PC-3 (cell line): ENCODE measurements around the gene EHMT2. TPM values are rescaled to one million over a fixed set of nuclear protein-coding genes. Genes with fewer than 3 reads are reported as not detected.
A peak's percentile ranks its signal among the peaks of the same experiment; 100 is the strongest.

Source experiments
- ATAC-seq: fragments of 200-7000 bp; cut with Tn5 transposase; 2 replicates; pipeline ENCODE4 v1.9.1; 2020; ENCODE audit warnings: mild to moderate bottlenecking, moderate library complexity
- Bru-seq: library from RNA; stranded (reverse); fragments of 400-500 nt; gene quantifications from one replicate; lab custom pipeline; 2021; lab: Mats Ljungman, UMichigan
- BruChase-seq, 2 experiments: library from RNA; stranded (reverse); fragments of 400-500 nt; gene quantifications; one replicate each; lab custom pipeline; 2021; lab: Mats Ljungman, UMichigan
- BruUV-seq: library from RNA; stranded (reverse); fragments of 400-500 nt; replicated peaks from 2 replicates; lab custom pipeline; 2021; lab: Mats Ljungman, UMichigan
- CTCF ChIA-PET: fragments of 300-600 bp; sonication (Branson Sonifier 250); formaldehyde crosslinking; loops from one replicate; lab custom pipeline; 2022; ENCODE audit warnings: antibody characterized with exemption; lab: Charles Lee
- POLR2A ChIA-PET: fragments of 300-600 bp; sonication (Branson Sonifier 250); formaldehyde crosslinking; loops from one replicate; lab custom pipeline; 2022; ENCODE audit warnings: antibody characterized with exemption; ENCODE audit not compliant: unreplicated experiment; lab: Charles Lee
- DNase-seq: peaks from one replicate; pipeline ENCODE4 v3.0.0-alpha.2; 2015
- H2AFZ ChIP-seq: fragments of 300-600 bp; sonication (generic); 2 replicates; pipeline ENCODE4 v1.6.0; 2016; ENCODE audit warnings: antibody characterized with exemption, low read length
- H3F3A ChIP-seq: fragments of 300-600 bp; sonication (generic); one replicate; pipeline ENCODE4 v1.6.0; 2017; ENCODE audit warnings: antibody characterized with exemption, low read length, control low read depth, mild to moderate bottlenecking; ENCODE audit not compliant: unreplicated experiment
- H3K27ac ChIP-seq: fragments of 300-600 bp; sonication (generic); 2 replicates; pipeline ENCODE4 v1.5.1; 2016; ENCODE audit warnings: mild to moderate bottlenecking, low read length
- H3K27me3 ChIP-seq: fragments of 300-600 bp; sonication (generic); 2 replicates; pipeline ENCODE4 v1.6.1; 2016; ENCODE audit warnings: low read length, mixed read lengths
- H3K36me3 ChIP-seq: fragments of 300-600 bp; sonication (generic); 2 replicates; pipeline ENCODE4 v1.6.1; 2016; ENCODE audit warnings: low read depth, mixed run types, low read length, mixed read lengths
- H3K4me1 ChIP-seq: fragments of 300-600 bp; sonication (generic); 2 replicates; pipeline ENCODE4 v1.5.1; 2016; ENCODE audit warnings: low read length; ENCODE audit not compliant: insufficient read depth
- H3K4me2 ChIP-seq: fragments of 300-600 bp; sonication (generic); 2 replicates; pipeline ENCODE4 v1.6.0; 2016; ENCODE audit warnings: low read length
- H3K4me3 ChIP-seq: fragments of 300-600 bp; sonication (generic); 2 replicates; pipeline ENCODE4 v1.5.1; 2016; ENCODE audit warnings: mild to moderate bottlenecking, low read length, mixed read lengths
- H3K79me2 ChIP-seq: fragments of 300-600 bp; sonication (generic); 2 replicates; pipeline ENCODE4 v1.6.1; 2017; ENCODE audit warnings: low read length, mixed read lengths
- H3K9ac ChIP-seq: fragments of 300-600 bp; sonication (generic); 2 replicates; pipeline ENCODE4 v1.6.0; 2016; ENCODE audit warnings: mild to moderate bottlenecking, low read length
- H3K9me2 ChIP-seq: fragments of 300-600 bp; sonication (generic); replicated peaks from 2 replicates; pipeline ENCODE4 v1.6.1; 2016; ENCODE audit warnings: mixed run types, low read length, mixed read lengths
- H3K9me3 ChIP-seq: fragments of 300-600 bp; sonication (generic); 2 replicates; pipeline ENCODE4 v1.6.1; 2016; ENCODE audit warnings: low read length, mixed read lengths
- H4K20me1 ChIP-seq: fragments of 300-600 bp; sonication (generic); 2 replicates; pipeline ENCODE4 v1.6.1; 2016; ENCODE audit warnings: low read length, mixed read lengths
- EZH2 ChIP-seq: fragments of 300-600 bp; sonication (generic); IDR thresholded peaks from one replicate; pipeline ENCODE4 v1.6.1; 2017; ENCODE audit warnings: antibody characterized with exemption, mild to moderate bottlenecking, low read length; ENCODE audit not compliant: unreplicated experiment
- EZH2phosphoT487 ChIP-seq: fragments of 300-600 bp; sonication (generic); IDR thresholded peaks from 2 replicates; pipeline ENCODE4 v1.6.1; 2018; ENCODE audit warnings: mild to moderate bottlenecking, antibody characterized with exemption, low read length, borderline replicate concordance
- intact Hi-C: fragments of 100-400 bp; cut with micrococcal nuclease; formaldehyde crosslinking; loops from 2 replicates; pipeline ENCODE4 v1.9.0; 2023
- long read RNA-seq: library from polyadenylated mRNA; unstranded; transcript quantifications from one replicate; pipeline ENCODE4 v2.0.0, GENCODE V29; 2021; ENCODE audit not compliant: unreplicated experiment
- total RNA-seq: library from RNA; depleted of rRNA; stranded (reverse); fragments of >200 nt; gene quantifications from 2 replicates; pipeline ENCODE4 v1.2.3, GENCODE V29; 2014; rRNA removed
- TF ChIP-seq, protein P1 (sequence below): fragments of 300-600 bp; sonication (generic); conservative IDR thresholded peaks from 2 replicates; pipeline ENCODE4 v1.5.1; 2017; ENCODE audit warnings: antibody characterized with exemption, low read depth, mild to moderate bottlenecking, low read length

EHMT2 gene
- 74.5 and 80.8 TPM in 2 replicates for total RNA-seq
- Bru-seq, nascent RNA, result percentile 75 among the genes with signal in this experiment
- BruChase-seq, experiment 1, labeled RNA remaining after a 6-hour chase, result percentile 91 among the genes with signal in this experiment
- percentile 84 among the genes with signal in this experiment for BruChase-seq, experiment 2, labeled RNA remaining after a 2-hour chase
- long read RNA-seq, full-length matches to known transcripts, result 60 of 128 reads
- long read RNA-seq, partial matches to known transcripts, result 44 of 128 reads
- long read RNA-seq, other reads (novel, unspliced or antisense), result 24 of 128 reads

DNA sequence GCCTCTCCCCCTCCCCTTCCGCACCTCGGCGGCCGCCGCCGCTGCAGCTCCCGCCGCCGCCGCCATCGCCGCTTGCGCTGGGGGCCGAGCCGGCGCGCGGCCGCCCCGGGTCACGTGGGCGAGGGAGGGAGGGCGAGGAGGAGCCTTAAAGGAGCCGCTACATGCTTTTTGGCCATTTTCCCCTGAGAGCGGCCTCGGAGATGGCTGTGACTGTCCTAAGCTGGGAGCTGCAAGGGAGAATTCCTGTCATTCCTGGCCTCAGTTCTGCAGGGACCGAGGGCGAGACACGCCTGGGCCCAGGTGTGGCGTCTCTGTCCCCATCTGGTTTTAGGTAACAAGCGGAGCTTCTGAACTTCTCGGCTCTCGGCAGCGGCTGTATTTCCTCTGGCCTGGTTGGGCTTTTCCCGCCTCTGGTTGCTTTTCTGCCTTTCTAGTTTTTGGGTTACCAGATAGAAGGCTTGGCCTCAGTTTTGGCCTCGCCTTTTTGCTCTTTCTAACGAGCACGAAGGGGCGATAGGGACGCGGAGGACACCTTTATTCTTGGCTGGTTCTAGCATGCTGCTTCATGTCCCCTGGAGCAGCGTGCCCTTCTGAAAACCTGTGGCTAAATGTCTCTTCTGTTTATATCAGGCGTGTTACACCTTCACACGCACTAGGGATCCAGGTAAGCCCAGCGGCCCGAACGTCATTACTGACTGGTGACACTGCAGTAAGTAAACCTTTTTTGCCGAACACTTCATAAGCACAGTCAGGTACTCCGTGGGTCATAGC lies at the start of gene EHMT2:
TSS of gene EHMT2 (minus strand) at position 87 of the 771 bp plus-strand sequence. CDS start at position 66, 21 bp downstream.
- peak within 1 kb of the TSS; percentile 76 for H2AFZ ChIP-seq
- peak within 1 kb of the TSS; percentile 81 for H3K4me3 ChIP-seq
- no peaks in the 10 kb centered on the region for H3K27me3 ChIP-seq
- peak within 1 kb of the TSS; percentile 81 for H3K9ac ChIP-seq
- peaks cover 11% of the 10 kb centered on the region for H3K36me3 ChIP-seq
- CTCF ChIA-PET, result interaction anchor here (0.6 kb wide), 1 partner anchor 11 kb away, joined by 7 read pairs; no protein-coding TSS in a partner anchor
- H3F3A ChIP-seq, result peaks cover 4% of the 10 kb centered on the region
- intact Hi-C loops, result loop anchor here (5.0 kb wide), 1 partner anchor 35 kb away; the partner anchor contains the start of gene NEU1
- TSS peak; percentile 84 for BruUV-seq
- H3K4me2 ChIP-seq, result peak within 1 kb of the TSS; percentile 95
- no peak for TF ChIP-seq EZH2phosphoT487
- TF ChIP-seq, protein P1, sequence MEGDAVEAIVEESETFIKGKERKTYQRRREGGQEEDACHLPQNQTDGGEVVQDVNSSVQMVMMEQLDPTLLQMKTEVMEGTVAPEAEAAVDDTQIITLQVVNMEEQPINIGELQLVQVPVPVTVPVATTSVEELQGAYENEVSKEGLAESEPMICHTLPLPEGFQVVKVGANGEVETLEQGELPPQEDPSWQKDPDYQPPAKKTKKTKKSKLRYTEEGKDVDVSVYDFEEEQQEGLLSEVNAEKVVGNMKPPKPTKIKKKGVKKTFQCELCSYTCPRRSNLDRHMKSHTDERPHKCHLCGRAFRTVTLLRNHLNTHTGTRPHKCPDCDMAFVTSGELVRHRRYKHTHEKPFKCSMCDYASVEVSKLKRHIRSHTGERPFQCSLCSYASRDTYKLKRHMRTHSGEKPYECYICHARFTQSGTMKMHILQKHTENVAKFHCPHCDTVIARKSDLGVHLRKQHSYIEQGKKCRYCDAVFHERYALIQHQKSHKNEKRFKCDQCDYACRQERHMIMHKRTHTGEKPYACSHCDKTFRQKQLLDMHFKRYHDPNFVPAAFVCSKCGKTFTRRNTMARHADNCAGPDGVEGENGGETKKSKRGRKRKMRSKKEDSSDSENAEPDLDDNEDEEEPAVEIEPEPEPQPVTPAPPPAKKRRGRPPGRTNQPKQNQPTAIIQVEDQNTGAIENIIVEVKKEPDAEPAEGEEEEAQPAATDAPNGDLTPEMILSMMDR, result no peak
- no peak for TF ChIP-seq EZH2
- ATAC-seq, result peak; percentile 43
- POLR2A ChIA-PET, result interaction anchor here (0.6 to 0.7 kb wide), 6 partner anchors 50 to 1074 kb away, joined by 3 to 19 read pairs (median 6); partner anchors contain the start of gene ATF6B
- H3K4me1 ChIP-seq, result peaks cover 34% of the 10 kb centered on the region
- peak; percentile 89 for DNase-seq
- H3K9me3 ChIP-seq, result no peaks in the 10 kb centered on the region
- H3K79me2 ChIP-seq, result peaks cover 34% of the 10 kb centered on the region
- no peaks in the 10 kb centered on the region for H4K20me1 ChIP-seq
- H3K9me2 ChIP-seq, result no peaks in the 10 kb centered on the region
- peak within 1 kb of the TSS; percentile 35 for H3K27ac ChIP-seq

DNA sequence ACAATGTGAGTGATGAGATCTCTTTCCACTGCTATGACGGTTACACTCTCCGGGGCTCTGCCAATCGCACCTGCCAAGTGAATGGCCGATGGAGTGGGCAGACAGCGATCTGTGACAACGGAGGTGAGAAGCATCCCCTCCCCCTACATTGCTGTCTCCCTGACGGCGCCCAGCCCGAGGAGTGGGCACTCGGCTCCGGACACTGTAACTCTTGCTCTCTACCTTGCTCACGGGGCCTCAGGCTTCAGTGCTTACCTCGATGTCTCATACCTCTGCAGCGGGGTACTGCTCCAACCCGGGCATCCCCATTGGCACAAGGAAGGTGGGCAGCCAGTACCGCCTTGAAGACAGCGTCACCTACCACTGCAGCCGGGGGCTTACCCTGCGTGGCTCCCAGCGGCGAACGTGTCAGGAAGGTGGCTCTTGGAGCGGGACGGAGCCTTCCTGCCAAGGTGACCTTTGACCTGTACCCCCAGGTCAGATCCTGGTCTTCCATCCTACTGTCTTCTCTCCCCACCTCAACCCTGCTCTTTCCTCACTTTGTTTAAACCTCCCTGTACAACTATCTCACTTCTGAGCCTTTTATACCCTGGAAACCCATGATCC lies 49.7 kb upstream of the EHMT2 start:
- Histone ChIP-seq H3K9me2 (no peaks in the 10 kb centered on the region), H3F3A (no peaks in the 10 kb centered on the region), H3K79me2 (no peaks in the 10 kb centered on the region), H4K20me1 (no peaks in the 10 kb centered on the region), H3K9ac (no peak overlapping the region), H2AFZ (no peak overlapping the region), H3K27me3 (no peaks in the 10 kb centered on the region), H3K4me3 (no peak overlapping the region), H3K4me2 (no peak overlapping the region), H3K36me3 (peaks cover 10% of the 10 kb centered on the region), H3K4me1 (peaks cover 23% of the 10 kb centered on the region), H3K9me3 (no peaks in the 10 kb centered on the region), H3K27ac (no peak overlapping the region)
- no peak for DNase-seq
- TF ChIP-seq EZH2phosphoT487 (no peak), EZH2 (no peak)
- TF ChIP-seq, protein P1, result no peak
- POLR2A ChIA-PET, result interaction anchor here (0.6 kb wide), 1 partner anchor 50 kb away, joined by 3 read pairs; the partner anchor contains the start of gene EHMT2
- BruUV-seq, result no TSS peak
- intact Hi-C loops, result no loop called here
- CTCF ChIA-PET, result no interaction called here
- ATAC-seq, result no peak
